G401 (cell line): ENCODE data around the gene TTLL8. TPM values are rescaled to one million over a fixed set of nuclear protein-coding genes. Genes with fewer than 3 reads are reported as not detected.

Experiments
- DNase-seq: peaks from one replicate; pipeline ENCODE4 v3.0.0-alpha.2; 2015; ENCODE audit warnings: low spot score
- in situ Hi-C: cut with HindIII; loops from 2 replicates; pipeline ENCODE4 v1.10.0; 2016; ENCODE audit warnings: low sequenced_read_pairs, mixed read lengths
- total RNA-seq: library from RNA; depleted of rRNA; stranded (reverse); fragments of >200 nt; shearing (Covaris generic); gene quantifications from 2 replicates; pipeline ENCODE4 v1.2.3, GENCODE V29; 2014

The TTLL8 gene
- total RNA-seq, 1 experiment from 2014 or later, result not detected

- DNase-seq, result no peak
- in situ Hi-C loops, result no loop called here
Observed at GRCh38 chr22:50011447-50012210, 46.5 kb downstream of the TTLL8 start.

- in situ Hi-C loops, result no loop called here
- no peak for DNase-seq
Observed at GRCh38 chr22:50010676-50011446, 47.2 kb downstream of the TTLL8 start.

DNA sequence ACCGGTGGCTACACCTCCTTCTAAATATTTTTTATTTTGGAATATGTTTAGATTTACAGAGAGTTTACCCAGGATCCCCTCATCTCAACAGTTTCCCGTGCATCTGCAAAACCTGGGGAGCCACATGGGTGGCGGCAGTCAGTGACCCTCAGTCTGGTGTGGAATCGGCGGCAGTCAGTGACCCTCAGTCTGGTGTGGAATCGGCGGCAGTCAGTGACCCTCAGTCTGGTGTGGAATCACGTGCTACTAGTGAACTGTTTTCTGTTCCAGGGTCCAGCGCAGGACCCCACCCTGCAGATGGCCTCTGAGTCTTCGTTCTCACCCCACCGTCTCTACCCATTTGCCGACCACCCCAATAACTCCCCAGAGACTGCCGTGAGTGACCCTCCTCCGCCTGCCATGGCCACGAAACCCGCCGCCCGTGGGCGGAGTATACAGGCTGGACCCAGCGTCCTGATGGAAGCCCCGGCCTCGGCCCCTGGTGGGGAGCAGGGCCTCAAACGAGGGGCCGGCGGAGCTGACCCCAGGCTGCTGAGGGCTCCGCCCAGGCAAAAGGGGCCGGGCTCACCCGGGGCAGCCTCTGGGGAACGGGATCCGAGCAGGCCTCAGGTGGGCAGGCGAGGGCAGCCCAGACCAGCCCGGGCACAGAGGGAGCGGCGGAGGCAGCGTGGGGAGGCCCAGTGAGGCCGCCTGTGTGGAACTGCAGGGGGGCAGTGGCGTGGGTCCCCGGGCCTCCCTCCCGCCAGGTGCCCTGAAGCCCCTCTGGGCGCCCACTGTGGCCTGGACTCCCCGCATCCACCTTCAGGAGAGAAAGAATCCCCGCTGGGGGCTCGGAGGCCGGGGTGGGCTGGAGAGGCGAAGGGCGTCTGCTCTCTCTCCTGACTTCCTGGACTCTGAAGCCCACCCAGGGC lies 48.1 kb downstream of the TTLL8 start:
- in situ Hi-C loops, result no loop called here
- no peak for DNase-seq

DNA sequence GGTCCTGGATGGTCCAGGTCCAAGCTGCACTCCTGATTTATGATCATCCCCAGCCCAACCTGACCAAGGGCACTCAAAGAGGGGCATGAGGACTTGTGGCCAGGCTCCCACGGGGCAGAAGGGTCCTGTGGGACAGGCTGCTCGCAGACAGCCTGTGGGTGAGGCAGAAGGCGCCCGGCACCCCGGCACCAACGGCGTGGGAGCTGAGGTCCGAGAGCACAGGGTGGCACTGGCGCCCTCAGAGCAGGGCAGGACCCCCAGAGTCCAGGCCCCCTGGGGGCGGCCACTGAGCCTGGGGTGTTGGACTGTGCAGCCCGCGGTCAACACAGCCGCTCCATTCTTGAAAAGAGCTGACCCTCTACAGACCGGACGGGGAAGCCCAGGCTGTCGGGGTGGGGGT lies 48.8 kb downstream of the TTLL8 start:
- DNase-seq, result no peak
- in situ Hi-C loops, result no loop called here

DNA sequence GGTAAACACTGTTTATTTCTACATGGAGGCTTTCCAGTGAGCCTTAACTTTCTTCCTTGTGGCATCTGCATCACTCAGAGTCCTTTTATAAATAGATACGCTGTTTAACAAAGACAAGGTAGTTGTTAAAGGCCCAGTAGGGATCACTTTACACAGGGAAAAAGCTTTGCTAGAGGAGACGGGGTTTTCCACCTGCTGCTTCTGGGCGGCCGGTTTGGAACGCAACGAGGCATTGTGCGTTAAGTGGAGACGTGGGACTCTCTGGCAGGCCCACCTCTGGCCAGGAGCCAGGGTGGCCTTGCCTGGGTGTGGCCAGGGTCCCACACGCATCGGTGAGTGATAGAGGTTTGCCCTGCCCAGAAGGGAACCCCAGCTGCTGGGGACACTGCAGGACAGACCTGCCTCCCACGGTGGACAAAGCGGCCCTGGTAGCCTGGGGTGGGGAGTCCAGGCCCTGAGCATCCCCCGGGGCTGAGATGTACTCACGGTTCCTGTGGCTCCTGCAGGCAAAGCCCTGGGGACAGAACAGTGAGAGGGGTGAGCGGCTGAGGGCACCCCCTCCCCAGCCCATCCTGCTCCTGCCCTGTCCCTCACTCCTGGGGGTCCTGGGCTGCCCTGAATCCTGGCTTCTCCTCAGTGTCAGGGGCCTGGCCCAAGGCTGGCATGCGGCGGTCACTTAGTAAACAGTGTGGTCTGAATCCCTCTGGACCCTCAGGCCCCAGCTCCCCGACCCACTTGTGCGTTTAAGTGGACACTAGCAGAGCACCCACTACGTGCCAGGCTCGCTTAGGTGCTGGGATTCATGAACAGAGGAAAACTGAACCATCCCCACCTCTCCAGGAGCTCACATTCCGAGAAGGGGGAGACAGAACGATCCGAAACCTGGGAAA lies 49.7 kb downstream of the TTLL8 start:
- DNase-seq, result no peak
- in situ Hi-C loops, result no loop called here

GRCh38 chr22:50007057-50007511 lies 51.0 kb downstream of the TTLL8 start:
- no peak for DNase-seq
- in situ Hi-C loops, result no loop called here

DNA sequence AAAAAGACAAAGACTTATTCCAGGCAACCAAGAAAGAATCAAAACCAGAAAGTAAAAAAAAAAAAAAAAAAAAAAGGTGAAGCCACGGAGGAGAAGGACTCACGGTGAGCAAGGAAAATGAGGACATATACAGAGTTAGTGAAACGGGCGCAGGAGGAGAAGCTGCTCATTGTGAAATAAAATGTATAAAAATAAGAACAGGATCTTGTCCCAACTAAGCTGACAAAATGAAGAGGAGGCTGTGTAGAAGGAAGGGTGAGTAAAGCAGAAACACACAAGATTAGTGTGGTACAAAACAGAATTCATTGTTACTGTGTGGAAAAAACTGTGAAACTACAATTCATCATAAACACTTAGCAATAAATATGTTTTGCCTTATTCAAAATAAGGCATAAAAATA lies 53.2 kb downstream of the TTLL8 start:
- in situ Hi-C loops, result no loop called here
- no peak for DNase-seq

GRCh38 chr22:50002791-50003190 lies 55.3 kb downstream of the TTLL8 start:
- DNase-seq, result no peak
- in situ Hi-C loops, result no loop called here

- no peak for DNase-seq
- in situ Hi-C loops, result no loop called here
Observed at GRCh38 chr22:50001388-50002231, 56.5 kb downstream of the TTLL8 start.

DNA sequence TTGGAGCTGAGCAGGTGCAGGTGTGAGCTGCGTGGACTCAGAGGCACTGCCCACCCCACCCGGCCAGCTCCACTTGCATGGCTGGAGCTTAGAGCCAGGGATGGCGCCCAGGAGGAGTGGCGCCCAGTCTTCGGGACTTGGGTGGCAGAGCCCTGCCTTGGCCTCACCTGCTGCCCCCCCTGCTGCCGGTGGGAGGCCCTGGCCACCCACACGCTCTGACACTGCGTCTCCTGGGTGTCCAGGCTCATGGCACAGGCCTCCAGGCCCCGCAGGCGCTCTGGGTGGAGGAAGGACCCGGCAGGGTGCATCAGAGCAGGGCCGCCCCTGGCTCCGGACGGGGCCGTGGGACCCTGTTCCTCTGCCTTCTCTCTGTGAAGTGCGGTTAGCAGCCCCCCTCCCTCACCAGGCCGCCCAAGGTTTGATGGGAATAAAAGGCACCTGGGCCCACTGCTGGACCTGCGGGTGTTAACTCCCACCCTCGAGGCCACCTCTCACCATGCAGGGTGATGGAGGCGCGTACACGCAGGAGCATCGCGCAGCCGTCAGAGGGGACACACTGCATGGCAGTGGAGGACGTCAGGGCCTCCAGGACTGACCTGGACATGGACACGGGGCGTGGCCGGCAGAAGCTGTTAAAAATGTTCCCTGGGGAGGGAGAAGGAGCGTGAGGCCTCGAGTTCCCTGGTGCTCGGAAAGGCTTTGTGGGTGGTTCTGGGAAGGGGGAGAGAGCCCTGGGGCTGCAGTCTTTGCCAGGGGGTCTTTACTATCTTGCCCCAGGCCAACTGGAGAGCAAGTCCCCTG lies 57.3 kb downstream of the TTLL8 start:
- in situ Hi-C loops, result no loop called here
- no peak for DNase-seq

- in situ Hi-C loops, result no loop called here
- DNase-seq, result no peak
Observed at GRCh38 chr22:49999946-50000586, 58.0 kb downstream of the TTLL8 start.

- DNase-seq, result no peak
- in situ Hi-C loops, result no loop called here
Observed at GRCh38 chr22:49999063-49999945, 58.8 kb downstream of the TTLL8 start.

- no peak for DNase-seq
- in situ Hi-C loops, result no loop called here
Observed at GRCh38 chr22:49998718-49999062, 59.4 kb downstream of the TTLL8 start.

DNA sequence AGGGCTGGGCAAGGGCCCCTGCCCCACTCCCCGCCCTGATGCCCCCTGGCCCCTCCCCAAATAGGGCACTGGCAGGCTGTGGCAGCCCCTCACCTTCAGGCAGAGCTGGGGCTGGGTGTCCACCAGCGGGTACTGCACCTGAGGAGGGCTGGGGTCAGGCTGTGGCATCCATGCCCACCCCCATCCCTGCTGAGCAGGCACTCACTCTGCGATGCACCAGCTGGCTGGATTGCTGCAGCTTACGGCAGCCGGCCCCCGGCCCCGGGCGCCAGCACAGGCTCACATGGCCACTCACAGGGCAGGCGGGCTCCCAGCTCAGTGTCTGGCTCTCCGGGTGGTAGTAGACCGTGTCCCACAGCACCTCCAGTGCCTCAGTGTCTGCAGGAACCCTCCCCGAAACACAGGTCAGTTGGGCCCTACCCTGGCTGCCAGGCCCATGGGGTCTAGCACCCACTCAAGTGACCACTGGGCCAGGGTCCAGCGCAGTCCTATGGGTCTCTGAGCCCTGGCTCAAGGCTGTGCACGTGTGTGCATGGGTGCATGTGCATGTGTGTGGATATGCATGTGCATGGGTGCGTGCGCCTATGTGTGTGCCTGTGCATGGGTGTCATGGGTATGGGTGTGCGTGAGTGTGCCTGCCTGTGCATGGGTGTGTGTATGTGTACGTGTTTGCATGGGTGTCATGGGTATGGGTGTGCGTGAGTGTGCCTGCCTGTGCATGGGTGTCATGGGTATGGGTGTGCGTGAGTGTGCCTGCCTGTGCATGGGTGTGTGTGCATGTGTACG lies 60.0 kb downstream of the TTLL8 start:
- no peak for DNase-seq
- in situ Hi-C loops, result no loop called here

DNA sequence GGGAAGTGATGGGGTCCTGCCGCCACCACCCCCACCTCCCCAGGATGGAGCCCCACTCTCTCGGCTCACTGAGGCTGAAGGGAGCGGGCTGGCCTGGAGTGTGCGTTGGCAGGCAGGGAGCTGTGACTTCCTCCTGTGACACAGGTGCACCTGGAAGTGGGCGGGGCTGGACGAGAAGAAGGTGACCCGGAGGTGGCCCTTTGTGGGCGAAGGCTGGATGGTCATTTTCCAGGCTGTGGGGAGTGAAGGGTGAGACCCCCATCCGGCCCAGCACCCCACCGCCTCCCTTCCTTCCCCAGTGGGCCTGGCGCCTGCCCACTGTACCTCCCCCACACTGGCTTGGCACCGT lies 60.9 kb downstream of the TTLL8 start:
- in situ Hi-C loops, result no loop called here
- no peak for DNase-seq
